GM19438 (cell line): Measurements from ENCODE around the gene IQGAP2.
"Not testable (repeated sequence)": the region's sequence is repeated elsewhere in the genome, so short reads cannot be mapped to it uniquely, and the experiment has no call there.

ENCODE experiments used
- ATAC-seq: cut with Tn5 transposase; IDR thresholded peaks from one replicate; pipeline ENCODE4 v1.9.1; 2021; ENCODE audit warnings: low read depth; ENCODE audit not compliant: unreplicated experiment

IQGAP2 gene

GRCh38 chr5:76526950-76527583 lies 124.0 kb downstream of the IQGAP2 start:
- no peak for ATAC-seq

- ATAC-seq: no peak
Observed at GRCh38 chr5:76527685-76528161, 124.6 kb downstream of the IQGAP2 start.

GRCh38 chr5:76528547-76529331 lies 125.7 kb downstream of the IQGAP2 start:
- no peak for ATAC-seq

- no peak for ATAC-seq
Observed at GRCh38 chr5:76529464-76530344, 126.6 kb downstream of the IQGAP2 start.

GRCh38 chr5:76532052-76532451 lies 129.0 kb downstream of the IQGAP2 start:
- ATAC-seq: no peak

- ATAC-seq: no peak
Observed at GRCh38 chr5:76532973-76533372, 129.9 kb downstream of the IQGAP2 start.

GRCh38 chr5:76535577-76535976 lies 132.5 kb downstream of the IQGAP2 start:
- no peak for ATAC-seq

GRCh38 chr5:76537073-76537543 lies 134.0 kb downstream of the IQGAP2 start:
- ATAC-seq: no peak

GRCh38 chr5:76542241-76542640 lies 139.2 kb downstream of the IQGAP2 start:
- no peak for ATAC-seq

GRCh38 chr5:76542887-76543690 lies 140.0 kb downstream of the IQGAP2 start:
- no peak for ATAC-seq

- ATAC-seq: peak; percentile 35
Observed at GRCh38 chr5:76544268-76544926, 141.3 kb downstream of the IQGAP2 start.

GRCh38 chr5:76545184-76545583 lies 142.1 kb downstream of the IQGAP2 start:
- ATAC-seq: no peak

GRCh38 chr5:76546497-76547102 lies 143.5 kb downstream of the IQGAP2 start:
- ATAC-seq: no peak

GRCh38 chr5:76547242-76547890 lies 144.3 kb downstream of the IQGAP2 start:
- ATAC-seq: peak; percentile 55

GRCh38 chr5:76547891-76548524 lies 144.9 kb downstream of the IQGAP2 start:
- peak; percentile 53 for ATAC-seq

GRCh38 chr5:76548525-76549229 lies 145.6 kb downstream of the IQGAP2 start:
- ATAC-seq: no peak

- not testable (repeated sequence) for ATAC-seq
Observed at GRCh38 chr5:76550881-76551280, 147.8 kb downstream of the IQGAP2 start.

- no peak for ATAC-seq
Observed at GRCh38 chr5:76552546-76552945, 149.5 kb downstream of the IQGAP2 start.
